ENCODE results near the gene MYMK.

DNA sequence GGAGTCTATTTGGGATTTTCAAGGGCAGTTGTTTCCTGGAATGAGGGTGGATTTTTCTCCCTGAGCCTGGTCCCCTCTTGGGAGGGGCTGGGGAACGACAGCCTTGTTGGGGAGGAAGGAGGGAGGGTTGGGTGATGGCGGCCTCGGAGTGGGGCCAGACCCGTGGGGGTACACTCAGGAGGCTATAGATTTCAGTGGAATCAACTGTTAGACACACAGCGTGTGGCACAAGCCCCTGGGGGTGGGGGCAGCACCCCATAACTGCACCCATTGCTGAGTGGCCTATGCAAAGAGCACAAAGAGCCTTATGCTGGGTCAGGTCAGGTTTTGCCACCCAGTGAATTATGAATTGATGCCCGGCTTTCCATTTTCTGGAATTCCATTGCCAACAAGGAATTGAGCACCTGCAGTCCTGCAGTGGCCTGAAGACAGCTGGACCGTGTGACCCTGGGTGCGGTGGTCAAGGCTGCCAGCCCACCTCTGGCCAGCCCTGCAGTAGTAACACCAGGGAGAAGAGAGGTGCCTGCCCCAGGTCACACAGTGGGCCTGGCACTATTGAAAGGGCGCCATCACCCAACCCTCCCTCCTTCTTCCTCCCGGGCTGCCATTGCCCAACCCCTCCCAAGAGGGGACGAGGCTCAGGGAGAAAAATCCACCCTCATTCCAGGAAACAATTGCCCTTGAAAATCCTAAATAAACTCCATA, 8.4 kb downstream of the MYMK start:
- TF ChIP-seq YY1 (IDR thresholded peaks at IDR 0.05; ENCODE audit: insufficient read depth, insufficient read length) (no peak), ZNF274 (IDR thresholded peaks at IDR 0.05; ENCODE audit: low read depth, low read length) (no peak)

All from NT2/D1 (cell line).